Stimulated activated naive B cell treated with anti-CD40 and anti-IgM and Interleukin-4, amounts not matched to agents 10 μg/mL and 1 μg/mL and 100 μg/mL, for 72 hours (primary cell): ENCODE measurements around the gene C3orf62.
"Not testable (repeated sequence)": the region's sequence is repeated elsewhere in the genome, so short reads cannot be mapped to it uniquely, and the experiment has no call there.

ENCODE experiments used
- ATAC-seq, 2 donors: fragments of 150-1000 bp; cut with Tn5 transposase; replicated peaks; 2 replicates each; pipeline ENCODE4 v1.10.0; 2021; ENCODE audit warnings: moderate library complexity in 1 of 2
- DNase-seq: peaks from one replicate; pipeline ENCODE4 v3.0.0; 2021
- H3K27ac Mint-ChIP-seq: one replicate; pipeline ENCODE4 v1.8.0; 2022; ENCODE audit warnings: mild to moderate bottlenecking, mixed read lengths
- H3K27me3 Mint-ChIP-seq, 2 donors: one replicate each; pipeline ENCODE4 v1.8.0; 2022; ENCODE audit warnings: mixed read lengths in 2 of 2
- H3K36me3 Mint-ChIP-seq, 2 donors: one replicate each; pipeline ENCODE4 v1.8.0; 2022; ENCODE audit warnings: mixed read lengths in 2 of 2, mild to moderate bottlenecking in 1 of 2
- H3K4me1 Mint-ChIP-seq, 2 donors: one replicate each; pipeline ENCODE4 v1.8.0; 2022; ENCODE audit warnings: mixed read lengths in 2 of 2, mild to moderate bottlenecking in 1 of 2
- H3K4me3 Mint-ChIP-seq, 2 donors: one replicate each; pipeline ENCODE4 v1.8.0; 2022; ENCODE audit warnings: mild to moderate bottlenecking in 2 of 2, mixed read lengths in 2 of 2, moderate library complexity in 1 of 2
- H3K9me3 Mint-ChIP-seq, 2 donors: one replicate each; pipeline ENCODE4 v1.8.0; 2022; ENCODE audit warnings: mixed read lengths in 2 of 2, mild to moderate bottlenecking in 1 of 2

The C3orf62 gene

DNA sequence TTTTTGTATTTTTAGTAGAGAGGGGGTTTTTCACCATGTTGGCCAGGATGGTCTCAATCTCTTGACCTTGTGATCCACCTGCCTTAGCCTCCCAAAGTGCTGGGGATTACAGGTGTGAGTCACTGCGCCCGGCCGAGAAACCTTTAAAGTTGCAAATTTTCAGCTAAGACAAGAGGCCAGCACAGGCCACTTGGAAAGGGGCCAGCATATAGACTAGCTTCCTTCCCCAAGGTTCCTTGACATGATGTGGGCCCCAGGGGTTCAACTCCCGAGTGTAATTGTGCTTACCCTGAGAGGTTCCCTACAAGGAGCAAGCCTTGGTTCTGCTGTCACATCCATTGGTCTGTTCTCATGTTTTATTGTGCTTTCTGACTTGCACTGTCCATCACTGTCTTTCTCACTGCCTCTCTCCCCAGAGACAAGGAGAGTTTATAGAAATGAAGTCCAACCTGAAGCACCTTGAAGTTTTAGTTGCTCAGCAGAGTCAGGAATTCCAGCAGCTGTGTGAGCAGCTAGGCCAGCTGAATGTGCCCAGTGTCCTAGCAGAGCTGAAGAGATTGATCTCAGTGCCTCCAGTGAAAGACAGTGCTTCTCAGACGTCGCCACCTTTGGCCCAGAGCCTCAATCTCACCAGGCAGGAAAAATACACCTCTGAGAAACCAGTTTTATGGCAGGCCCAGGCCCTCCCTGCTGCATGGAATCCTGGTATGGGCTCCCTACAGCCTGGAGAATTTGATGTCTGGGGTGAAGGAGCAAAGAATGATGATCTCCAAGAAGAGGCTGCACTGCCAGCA is 21.1 kb downstream of the C3orf62 start:
- no peak for ATAC-seq
- H3K27me3 Mint-ChIP-seq: no peaks in the 10 kb centered on the region
- no peak overlapping the region for H3K4me3 Mint-ChIP-seq
- no peaks in the 10 kb centered on the region for H3K36me3 Mint-ChIP-seq
- no peaks in the 10 kb centered on the region for H3K9me3 Mint-ChIP-seq
- no peaks in the 10 kb centered on the region for H3K4me1 Mint-ChIP-seq
- no peak overlapping the region for H3K27ac Mint-ChIP-seq
- DNase-seq: no peak

DNA sequence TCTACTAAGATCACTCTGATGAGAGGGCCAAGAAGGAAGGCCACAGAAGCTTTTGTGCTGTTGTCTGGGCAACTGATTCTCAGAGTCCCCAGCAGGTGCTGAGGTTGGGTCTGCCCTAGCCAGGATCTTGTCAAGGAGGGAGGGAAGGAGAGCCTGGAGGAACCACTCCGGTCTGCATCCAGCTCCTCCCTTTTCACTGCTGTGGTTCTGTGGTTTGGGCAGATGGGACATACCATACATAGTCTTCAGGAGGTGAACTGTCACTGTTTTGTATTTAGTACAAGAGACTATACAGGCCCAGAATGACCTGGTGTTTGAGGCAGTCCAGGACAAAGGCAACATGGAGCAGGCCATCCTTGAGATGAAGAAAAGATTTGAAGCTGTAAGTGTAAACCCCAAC is 21.9 kb downstream of the C3orf62 start:
- no peaks in the 10 kb centered on the region for H3K9me3 Mint-ChIP-seq
- no peak overlapping the region for H3K27ac Mint-ChIP-seq
- no peaks in the 10 kb centered on the region for H3K27me3 Mint-ChIP-seq
- no peaks in the 10 kb centered on the region for H3K4me1 Mint-ChIP-seq
- no peaks in the 10 kb centered on the region for H3K36me3 Mint-ChIP-seq
- DNase-seq (no peak), ATAC-seq (peak in 1 of 2 donors; percentile 23)
- no peak overlapping the region for H3K4me3 Mint-ChIP-seq

DNA sequence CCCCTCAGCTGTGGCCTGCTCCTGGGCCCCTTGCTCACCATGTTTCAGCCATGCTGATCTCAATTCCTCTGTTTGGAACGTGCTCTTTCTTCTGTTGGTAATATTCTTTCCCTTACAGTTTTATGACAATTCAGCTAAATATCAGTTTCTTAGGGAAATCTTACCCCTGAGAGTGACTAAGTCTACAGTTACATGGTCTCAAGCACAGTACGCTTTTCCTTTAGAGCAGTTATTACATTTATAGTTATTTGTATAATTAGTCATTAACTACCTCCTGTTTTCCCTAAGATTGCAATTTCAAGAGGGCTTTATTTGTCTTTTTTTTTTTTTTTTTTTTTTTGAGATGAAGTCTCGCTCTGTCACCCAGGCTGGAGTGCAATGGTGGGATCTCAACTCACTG is 23.5 kb downstream of the C3orf62 start:
- ATAC-seq (no peak), DNase-seq (no peak)
- Mint-ChIP-seq H3K27me3 (no peaks in the 10 kb centered on the region), H3K4me3 (no peak overlapping the region), H3K36me3 (no peaks in the 10 kb centered on the region), H3K27ac (no peak overlapping the region), H3K4me1 (peaks cover under 1 to 3% of the 10 kb centered on the region in 2 donors), H3K9me3 (no peaks in the 10 kb centered on the region)

DNA sequence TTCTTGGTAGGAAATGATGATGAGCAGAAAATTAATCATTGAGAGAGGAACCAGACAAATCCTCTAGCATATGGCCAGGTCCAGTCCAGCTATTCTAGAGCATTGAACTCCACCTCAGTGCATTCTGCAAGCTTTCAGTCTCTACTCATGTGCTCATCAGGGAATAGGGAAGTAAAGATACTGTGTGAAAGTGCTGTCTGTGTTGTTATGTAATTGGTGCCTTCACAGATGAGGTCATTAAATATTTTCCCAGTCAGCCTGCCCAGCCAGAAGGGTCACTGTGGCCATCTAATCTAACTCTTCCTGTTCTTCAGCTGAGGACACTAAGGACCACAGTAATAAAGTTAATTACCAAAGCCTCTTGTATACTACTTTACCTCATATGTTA is 28.2 kb downstream of the C3orf62 start:
- DNase-seq: no peak
- H3K36me3 Mint-ChIP-seq: no peaks in the 10 kb centered on the region
- no peaks in the 10 kb centered on the region for H3K9me3 Mint-ChIP-seq
- H3K27me3 Mint-ChIP-seq: no peaks in the 10 kb centered on the region
- H3K4me3 Mint-ChIP-seq: no peak overlapping the region
- ATAC-seq: peak; percentile 61 to 78
- no peak overlapping the region for H3K27ac Mint-ChIP-seq
- H3K4me1 Mint-ChIP-seq: peaks cover 2 to 6% of the 10 kb centered on the region in 2 donors

DNA sequence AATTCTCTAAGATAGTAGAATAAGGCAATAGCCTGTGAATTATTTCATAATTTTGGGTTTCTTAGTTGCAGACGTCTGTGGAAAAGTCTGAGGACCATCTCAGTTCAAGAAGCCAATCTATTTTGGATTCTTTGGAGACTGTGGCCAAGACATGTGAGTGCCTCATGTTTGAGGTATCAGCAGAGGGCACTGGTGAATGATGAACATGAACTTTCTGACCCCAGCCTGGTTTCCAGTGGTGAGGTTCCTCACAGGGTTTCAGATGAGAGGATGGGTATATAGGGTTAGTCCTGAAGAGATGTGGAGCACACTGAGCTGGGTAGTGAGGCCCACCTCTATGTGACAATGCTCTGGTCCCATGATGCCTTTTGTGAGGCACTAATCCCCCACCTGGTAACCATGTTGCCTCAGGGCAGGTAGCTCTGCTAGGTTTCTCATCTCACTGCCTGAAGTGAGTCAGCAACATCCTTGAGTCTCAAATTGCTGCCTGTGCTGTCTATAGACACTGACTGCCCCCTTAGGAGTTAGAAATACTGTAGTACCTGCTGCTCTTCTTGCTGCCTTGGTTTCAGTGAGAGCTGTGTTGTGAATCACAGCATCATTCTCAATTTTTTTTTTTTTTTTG is 32.3 kb downstream of the C3orf62 start:
- H3K9me3 Mint-ChIP-seq: no peaks in the 10 kb centered on the region
- ATAC-seq (peak; percentile 34 to 39), DNase-seq (no peak)
- no peaks in the 10 kb centered on the region for H3K36me3 Mint-ChIP-seq
- H3K27me3 Mint-ChIP-seq: peaks cover 0 to 4% of the 10 kb centered on the region in 2 donors
- peaks cover 2 to 6% of the 10 kb centered on the region in 2 donors for H3K4me1 Mint-ChIP-seq
- no peak overlapping the region for H3K27ac Mint-ChIP-seq
- H3K4me3 Mint-ChIP-seq: no peak overlapping the region

DNA sequence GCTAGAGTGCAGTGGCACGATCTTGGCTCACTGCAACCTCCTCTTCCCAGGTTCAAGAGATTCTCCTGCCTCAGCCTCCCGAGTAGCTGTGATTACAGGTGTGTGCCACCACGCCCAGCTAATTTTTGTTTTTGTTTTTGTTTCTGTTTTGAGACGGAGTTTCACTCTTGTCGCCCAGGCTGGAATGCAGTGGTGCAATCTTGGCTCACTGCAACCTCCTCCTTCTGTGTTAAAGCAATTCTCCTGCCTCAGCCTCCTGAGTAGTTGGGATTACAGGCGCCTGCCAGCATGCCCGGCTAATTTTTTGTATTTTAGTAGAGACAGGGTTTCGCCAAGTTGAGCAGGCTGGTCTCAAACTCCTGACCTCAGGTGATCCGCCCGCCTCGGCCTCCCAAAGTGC is 36.9 kb downstream of the C3orf62 start:
- not testable (repeated sequence) for H3K4me1 Mint-ChIP-seq, H3K9me3 Mint-ChIP-seq, ATAC-seq, H3K36me3 Mint-ChIP-seq, H3K27ac Mint-ChIP-seq, H3K27me3 Mint-ChIP-seq, DNase-seq, H3K4me3 Mint-ChIP-seq

DNA sequence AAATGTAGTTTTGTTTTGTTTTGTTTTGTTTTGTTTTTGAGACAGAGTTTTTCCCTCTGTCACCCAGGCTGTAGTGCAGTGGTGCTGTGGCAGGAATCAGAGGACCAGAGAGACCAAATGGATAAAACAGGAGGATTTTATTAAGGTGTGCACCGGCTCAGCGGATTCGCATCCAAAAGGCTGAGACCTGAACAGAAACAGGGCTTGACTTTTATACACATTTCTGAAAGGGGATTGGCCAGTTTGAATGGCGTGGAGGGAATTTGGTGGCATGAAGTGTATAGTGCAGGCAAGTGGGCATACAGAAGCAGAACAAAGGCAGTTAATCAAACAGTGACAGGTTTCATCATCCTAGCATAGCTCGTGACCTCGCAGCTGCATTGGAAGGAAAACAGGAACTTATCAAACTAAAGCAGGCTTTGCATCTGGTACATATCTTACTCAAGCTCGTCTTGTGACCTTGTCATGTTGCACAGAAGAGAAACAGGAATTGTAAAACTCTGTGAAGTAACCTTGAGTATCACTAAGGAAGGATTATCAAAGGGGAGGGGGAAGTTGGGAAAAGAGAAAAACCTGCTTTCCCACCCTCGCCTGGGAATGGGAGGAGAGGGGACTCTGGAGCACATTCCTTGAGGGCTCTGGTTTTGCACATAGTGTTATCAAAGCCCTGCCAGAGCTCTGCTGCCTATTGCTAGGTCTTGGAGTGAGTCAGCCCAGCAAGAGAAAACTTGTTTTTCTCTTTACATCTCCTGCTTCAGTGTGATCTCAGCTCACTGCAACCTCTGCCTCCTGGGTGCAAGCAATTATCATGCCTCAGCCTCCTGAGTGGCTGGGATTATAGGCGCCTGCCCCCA is 38.5 kb downstream of the C3orf62 start:
- no peak overlapping the region for H3K27ac Mint-ChIP-seq
- peaks cover 0 to 4% of the 10 kb centered on the region in 2 donors for H3K27me3 Mint-ChIP-seq
- H3K9me3 Mint-ChIP-seq: peaks cover 9 to 10% of the 10 kb centered on the region in 2 donors
- H3K4me1 Mint-ChIP-seq: peaks cover 0 to 5% of the 10 kb centered on the region in 2 donors
- DNase-seq (peak; percentile 12), ATAC-seq (peak; percentile 95 to 97)
- H3K36me3 Mint-ChIP-seq: peaks cover 0 to 6% of the 10 kb centered on the region in 2 donors
- no peak overlapping the region for H3K4me3 Mint-ChIP-seq

DNA sequence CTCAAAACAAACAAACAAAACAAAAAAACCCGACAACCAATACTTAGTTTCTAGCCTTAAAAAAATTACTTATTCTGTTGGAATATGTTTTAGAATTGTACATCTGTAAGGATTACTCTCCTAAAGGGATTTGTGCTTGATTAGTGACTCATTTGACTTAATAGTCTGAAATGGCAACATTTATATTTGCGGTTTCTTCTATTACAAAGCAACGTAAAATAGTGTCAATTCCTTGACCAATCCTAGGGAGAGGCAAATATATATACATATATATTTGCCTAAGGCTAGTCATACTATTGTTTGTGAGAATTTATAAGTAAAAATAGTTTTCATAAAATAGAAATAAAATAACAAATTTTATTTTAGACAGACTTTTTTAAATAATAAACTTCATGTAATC is 39.7 kb downstream of the C3orf62 start:
- DNase-seq: no peak
- no peak for ATAC-seq
- Mint-ChIP-seq H3K9me3 (peaks cover 15 to 19% of the 10 kb centered on the region in 2 donors), H3K27ac (no peak overlapping the region), H3K36me3 (peaks cover 3 to 11% of the 10 kb centered on the region in 2 donors), H3K27me3 (peaks cover under 1 to 4% of the 10 kb centered on the region in 2 donors), H3K4me1 (peaks cover 0 to 5% of the 10 kb centered on the region in 2 donors), H3K4me3 (no peak overlapping the region)

DNA sequence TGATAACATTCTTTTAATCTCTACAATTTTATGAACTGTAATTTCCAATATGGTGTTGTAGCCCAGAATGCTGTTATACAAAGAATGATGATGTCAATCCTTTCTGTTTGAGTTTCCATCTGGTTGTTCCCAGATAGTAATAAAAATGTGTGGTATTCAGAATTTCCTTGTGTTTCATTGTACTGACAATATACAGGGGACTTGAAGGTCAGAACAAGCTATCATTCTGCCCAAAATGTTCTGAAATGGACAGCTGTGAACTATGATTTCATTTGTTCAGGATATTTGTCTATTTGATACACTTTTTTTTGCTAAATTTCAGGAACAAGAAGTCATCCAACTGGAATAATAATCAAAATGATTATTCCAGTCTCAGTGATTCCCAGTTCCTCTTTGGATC is 40.8 kb downstream of the C3orf62 start:
- H3K4me1 Mint-ChIP-seq: peaks cover 0 to 5% of the 10 kb centered on the region in 2 donors
- no peak overlapping the region for H3K27ac Mint-ChIP-seq
- peaks cover 20 to 22% of the 10 kb centered on the region in 2 donors for H3K9me3 Mint-ChIP-seq
- peaks cover under 1 to 7% of the 10 kb centered on the region in 2 donors for H3K27me3 Mint-ChIP-seq
- H3K36me3 Mint-ChIP-seq: peaks cover 6 to 15% of the 10 kb centered on the region in 2 donors
- H3K4me3 Mint-ChIP-seq: no peak overlapping the region
- no peak for ATAC-seq
- DNase-seq: no peak

DNA sequence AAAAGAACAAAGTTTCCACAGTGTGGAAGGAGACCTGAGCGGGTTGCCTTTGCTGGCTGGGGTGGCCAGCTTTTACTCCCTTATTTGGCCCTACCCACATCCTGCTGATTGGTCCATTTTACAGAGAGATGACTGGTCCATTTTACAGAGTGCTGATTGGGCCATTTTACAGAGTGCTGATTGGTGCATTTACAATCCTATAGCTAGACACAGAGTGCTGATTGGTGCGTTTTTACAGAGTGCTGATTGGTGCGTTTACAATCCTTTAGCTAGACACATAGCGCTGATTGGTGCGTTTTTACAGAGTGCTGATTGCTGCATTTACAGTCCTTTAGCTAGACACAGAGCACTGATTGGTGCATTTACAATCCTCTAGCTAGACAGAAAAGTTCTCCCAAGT is 48.2 kb downstream of the C3orf62 start:
- not testable (repeated sequence) for H3K4me3 Mint-ChIP-seq, H3K4me1 Mint-ChIP-seq, H3K27me3 Mint-ChIP-seq, ATAC-seq, DNase-seq, H3K27ac Mint-ChIP-seq
- H3K36me3 Mint-ChIP-seq: peaks cover 8 to 27% of the 10 kb centered on the region in 2 donors
- peaks cover 33 to 38% of the 10 kb centered on the region in 2 donors for H3K9me3 Mint-ChIP-seq

DNA sequence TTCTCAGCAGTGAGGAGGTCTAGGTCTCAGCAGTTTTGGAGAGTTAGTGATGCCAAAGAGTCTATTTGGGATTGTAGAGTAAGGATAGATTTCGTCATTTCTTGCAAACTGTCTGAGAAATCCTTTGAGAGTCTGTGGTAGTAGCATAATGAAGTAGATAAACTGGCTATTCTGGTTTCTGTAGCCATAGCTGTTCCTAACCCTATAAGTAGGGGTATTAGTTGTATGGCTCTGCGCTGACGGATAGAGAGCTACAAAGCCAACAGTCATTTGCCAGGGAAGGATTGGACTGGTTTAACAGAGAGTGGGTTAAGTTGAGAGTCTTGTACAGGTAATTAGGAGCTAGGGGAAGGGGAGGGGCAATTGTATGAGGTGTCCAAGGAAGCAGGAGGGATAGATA is 55.0 kb downstream of the C3orf62 start:
- H3K9me3 Mint-ChIP-seq: peaks cover 4 to 8% of the 10 kb centered on the region in 2 donors
- H3K4me1 Mint-ChIP-seq: no peaks in the 10 kb centered on the region
- H3K27me3 Mint-ChIP-seq: peaks cover 9 to 10% of the 10 kb centered on the region in 2 donors
- DNase-seq (no peak), ATAC-seq (no peak)
- H3K27ac Mint-ChIP-seq: no peak overlapping the region
- no peak overlapping the region for H3K4me3 Mint-ChIP-seq
- H3K36me3 Mint-ChIP-seq: peaks cover 0 to 5% of the 10 kb centered on the region in 2 donors

DNA sequence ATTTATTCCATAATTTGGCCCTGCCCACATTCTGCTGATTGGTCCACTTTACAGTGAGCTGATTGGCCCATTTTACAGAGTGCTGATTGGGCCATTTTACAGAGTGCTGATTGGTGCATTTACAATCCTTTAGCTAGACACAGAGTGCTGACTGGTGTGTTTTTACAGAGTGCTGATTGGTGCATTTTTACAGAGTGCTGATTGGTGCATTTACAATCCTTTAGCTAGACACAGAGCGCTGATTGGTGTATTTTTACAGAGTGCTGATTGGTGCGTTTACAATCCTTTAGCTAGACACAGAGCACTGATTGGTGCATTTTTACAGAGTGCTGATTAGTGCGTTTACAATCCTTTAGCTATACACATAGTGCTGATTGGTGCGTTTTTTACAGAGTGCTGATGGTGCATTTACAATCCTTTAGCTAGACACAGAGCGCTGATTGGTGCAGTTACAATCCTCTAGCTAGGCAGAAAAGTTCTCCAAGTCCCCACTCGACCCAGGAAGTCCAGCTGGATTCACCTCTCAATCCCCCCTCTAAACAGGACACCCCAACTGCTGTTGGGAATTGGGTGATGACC is 56.0 kb downstream of the C3orf62 start:
- not testable (repeated sequence) for DNase-seq, H3K9me3 Mint-ChIP-seq, H3K27ac Mint-ChIP-seq, H3K4me1 Mint-ChIP-seq, H3K36me3 Mint-ChIP-seq, ATAC-seq, H3K4me3 Mint-ChIP-seq
- H3K27me3 Mint-ChIP-seq: peaks cover 16 to 17% of the 10 kb centered on the region in 2 donors

DNA sequence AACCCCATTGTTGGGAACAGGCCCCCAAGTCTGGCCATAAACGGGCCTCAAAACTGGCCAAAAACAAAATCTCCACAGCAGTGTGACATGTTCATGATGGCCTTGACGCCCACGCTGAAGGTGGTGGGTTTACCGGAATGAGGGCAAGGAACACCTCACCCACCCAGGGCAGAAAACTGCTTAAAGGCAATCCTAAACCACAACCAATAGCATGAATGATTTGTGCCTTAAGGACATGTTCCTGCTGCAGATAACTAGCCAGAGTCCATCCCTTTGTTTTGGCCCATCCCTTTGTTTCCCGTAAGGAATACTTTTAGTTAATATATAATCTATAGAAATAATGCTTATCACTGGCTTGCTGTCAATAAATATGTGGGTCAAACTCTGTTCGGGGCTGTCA is 57.9 kb downstream of the C3orf62 start:
- Mint-ChIP-seq H3K9me3 (peaks cover 4 to 5% of the 10 kb centered on the region in 2 donors), H3K27ac (no peak overlapping the region), H3K27me3 (peaks cover 16 to 17% of the 10 kb centered on the region in 2 donors), H3K4me1 (no peaks in the 10 kb centered on the region), H3K4me3 (no peak overlapping the region), H3K36me3 (no peaks in the 10 kb centered on the region)
- DNase-seq: no peak
- no peak for ATAC-seq
